Measurements from ENCODE around the gene FABP1.

GRCh38 chr2:88176352-88176984, 48.6 kb upstream of the FABP1 start:
- no peak for TF ChIP-seq POLR2A (IDR thresholded peaks at IDR 0.05)
- TF ChIP-seq, protein P1, sequence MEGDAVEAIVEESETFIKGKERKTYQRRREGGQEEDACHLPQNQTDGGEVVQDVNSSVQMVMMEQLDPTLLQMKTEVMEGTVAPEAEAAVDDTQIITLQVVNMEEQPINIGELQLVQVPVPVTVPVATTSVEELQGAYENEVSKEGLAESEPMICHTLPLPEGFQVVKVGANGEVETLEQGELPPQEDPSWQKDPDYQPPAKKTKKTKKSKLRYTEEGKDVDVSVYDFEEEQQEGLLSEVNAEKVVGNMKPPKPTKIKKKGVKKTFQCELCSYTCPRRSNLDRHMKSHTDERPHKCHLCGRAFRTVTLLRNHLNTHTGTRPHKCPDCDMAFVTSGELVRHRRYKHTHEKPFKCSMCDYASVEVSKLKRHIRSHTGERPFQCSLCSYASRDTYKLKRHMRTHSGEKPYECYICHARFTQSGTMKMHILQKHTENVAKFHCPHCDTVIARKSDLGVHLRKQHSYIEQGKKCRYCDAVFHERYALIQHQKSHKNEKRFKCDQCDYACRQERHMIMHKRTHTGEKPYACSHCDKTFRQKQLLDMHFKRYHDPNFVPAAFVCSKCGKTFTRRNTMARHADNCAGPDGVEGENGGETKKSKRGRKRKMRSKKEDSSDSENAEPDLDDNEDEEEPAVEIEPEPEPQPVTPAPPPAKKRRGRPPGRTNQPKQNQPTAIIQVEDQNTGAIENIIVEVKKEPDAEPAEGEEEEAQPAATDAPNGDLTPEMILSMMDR (IDR thresholded peaks at IDR 0.05): no peak
- no peak for TF ChIP-seq EP300 (IDR thresholded peaks at IDR 0.05)
